HG02840 (cell line): ENCODE measurements around the gene TMEM150C.
"Not testable (repeated sequence)": the region's sequence is repeated elsewhere in the genome, so short reads cannot be mapped to it uniquely, and the experiment has no call there.

Experiments
- ATAC-seq: cut with Tn5 transposase; IDR thresholded peaks from one replicate; pipeline ENCODE4 v1.9.1; 2021; ENCODE audit warnings: mild to moderate bottlenecking, moderate library complexity, moderate number of reproducible peaks; ENCODE audit not compliant: unreplicated experiment, low FRiP score

The TMEM150C gene

GRCh38 chr4:82480771-82481505 is 80.8 kb downstream of the TMEM150C start:
- no peak for ATAC-seq

GRCh38 chr4:82479562-82479961 is 82.2 kb downstream of the TMEM150C start:
- no peak for ATAC-seq

GRCh38 chr4:82477469-82477868 is 84.3 kb downstream of the TMEM150C start:
- ATAC-seq: not testable (repeated sequence)

- ATAC-seq: not testable (repeated sequence)
These were observed 85.9 kb downstream of the TMEM150C start for GRCh38 chr4:82475931-82476330.

GRCh38 chr4:82473621-82474164 is 88.1 kb downstream of the TMEM150C start:
- no peak for ATAC-seq

- not testable (repeated sequence) for ATAC-seq
These were observed 88.7 kb downstream of the TMEM150C start for GRCh38 chr4:82473080-82473479.

GRCh38 chr4:82469791-82470345 is 91.9 kb downstream of the TMEM150C start:
- ATAC-seq: no peak

GRCh38 chr4:82467471-82467870 is 94.3 kb downstream of the TMEM150C start:
- no peak for ATAC-seq

GRCh38 chr4:82463221-82463620 is 98.6 kb downstream of the TMEM150C start:
- no peak for ATAC-seq

- peak; percentile 56 for ATAC-seq
These were observed 99.4 kb downstream of the TMEM150C start for GRCh38 chr4:82462415-82462831.

GRCh38 chr4:82461710-82462109 is 100.1 kb downstream of the TMEM150C start:
- ATAC-seq: no peak

GRCh38 chr4:82458729-82459128 is 103.1 kb downstream of the TMEM150C start:
- no peak for ATAC-seq

- ATAC-seq: no peak
These were observed 104.5 kb downstream of the TMEM150C start for GRCh38 chr4:82457266-82457665.

GRCh38 chr4:82452026-82452425 is 109.8 kb downstream of the TMEM150C start:
- ATAC-seq: no peak

- ATAC-seq: no peak
These were observed 110.6 kb downstream of the TMEM150C start for GRCh38 chr4:82450966-82451755.

- no peak for ATAC-seq
These were observed 113.9 kb downstream of the TMEM150C start for GRCh38 chr4:82447886-82448285.

- no peak for ATAC-seq
These were observed 122.7 kb downstream of the TMEM150C start for GRCh38 chr4:82439088-82439487.

GRCh38 chr4:82437285-82438005 is 124.3 kb downstream of the TMEM150C start:
- ATAC-seq: no peak

- ATAC-seq: no peak
These were observed 125.0 kb downstream of the TMEM150C start for GRCh38 chr4:82436780-82437179.

- ATAC-seq: no peak
These were observed 125.7 kb downstream of the TMEM150C start for GRCh38 chr4:82436130-82436529.
